ENCODE data around the gene TMC8. TPM values are rescaled to one million over a fixed set of nuclear protein-coding genes. Genes with fewer than 3 reads are reported as not detected.
A peak's percentile ranks its signal among the peaks of the same experiment; 100 is the strongest.

The TMC8 gene
- total and polyA plus RNA-seq, 2 experiments from 2014 or later = 1.2 to 1.3 TPM

DNA sequence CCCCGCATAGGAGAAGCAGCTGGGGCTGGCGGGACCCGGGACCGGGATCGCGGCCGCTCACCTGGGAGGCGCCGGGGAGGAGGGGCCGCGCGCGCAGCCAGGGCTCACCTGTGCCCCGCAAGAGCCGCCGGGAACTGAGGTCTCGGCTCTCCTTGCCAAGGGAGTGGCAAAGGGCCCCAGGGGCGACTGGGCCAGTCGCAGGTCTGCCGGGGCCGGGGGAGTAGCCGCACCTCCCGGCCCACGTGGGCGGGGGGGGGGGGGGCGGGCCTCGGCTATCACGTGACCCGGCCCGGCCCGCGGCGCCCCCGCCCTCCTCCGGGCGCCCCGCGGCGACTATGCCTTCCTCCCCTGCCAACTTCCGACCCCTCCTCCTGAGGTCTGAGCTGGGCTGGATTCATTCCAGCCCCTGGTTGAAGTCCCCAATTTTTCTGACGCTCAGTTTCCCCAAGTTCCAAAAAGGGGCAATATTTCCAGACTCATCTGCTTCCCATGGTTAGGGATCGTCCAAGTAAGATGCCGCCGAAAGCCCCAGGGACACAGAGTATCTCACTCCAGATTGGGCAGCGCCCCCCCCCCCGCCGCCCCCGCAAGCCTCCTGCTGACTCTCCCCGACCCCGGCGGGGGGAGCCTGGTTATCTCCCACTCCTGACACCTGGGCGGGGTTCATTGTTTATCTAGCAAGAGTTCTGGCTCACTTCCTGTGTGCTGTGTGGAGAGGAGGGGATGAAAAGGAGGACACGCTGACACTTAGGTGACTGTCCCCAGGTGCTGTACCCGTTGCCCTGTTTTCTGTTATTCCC, 1.8 kb upstream of the TMC8 start, which contains the start of gene TMC6:
Gene TMC6, minus strand, starts transcription at position 205 of the 800 bp plus-strand sequence. CDS start 1,923 bp downstream, outside the sequence.
- Mint-ChIP-seq H3K27me3 (ENCODE audit: insufficient read depth, low read depth, poor library complexity) (peaks cover 30% of the 10 kb centered on the region), H3K27ac (0 out of 2 replicates have a peak within 1 kb of the TSS, but pooled peaks have one; percentile 8), H3K4me3 (peak within 1 kb of the TSS; percentile 80), H3K9me3 (no peaks in the 10 kb centered on the region), H3K36me3 (ENCODE audit: low read depth) (peaks cover 5% of the 10 kb centered on the region), H3K4me1 (peaks cover 21% of the 10 kb centered on the region)
- peaks cover 19% of the 10 kb centered on the region for H3K27me3 ChIP-seq (ENCODE audit: insufficient read depth)
- ATAC-seq (peak; percentile 68), DNase-seq (ENCODE audit: low spot score) (peak; percentile 88)
- no peaks in the 10 kb centered on the region for H4K20me1 ChIP-seq (replicated peaks; ENCODE audit: insufficient read depth)
- H3K36me3 ChIP-seq (ENCODE audit: insufficient read depth) = no peaks in the 10 kb centered on the region
- 0 out of 2 replicates have a peak, but pooled peaks cover 5% of the 10 kb centered on the region for H3K79me2 ChIP-seq (replicated peaks; ENCODE audit: insufficient read depth)
- peak within 1 kb of the TSS; percentile 99 for H3K4me2 ChIP-seq
- TF ChIP-seq POLR2AphosphoS5 (IDR thresholded peaks at IDR 0.05; ENCODE audit: low read depth) = peak; percentile 69
- TF ChIP-seq CREB1 (CRISPR knock-in tag; IDR thresholded peaks at IDR 0.05; ENCODE audit: low read depth) = no peak
- peaks cover 34% of the 10 kb centered on the region for H3K4me1 ChIP-seq (ENCODE audit: insufficient read depth)
- H3K9me2 ChIP-seq (ENCODE audit: insufficient read depth) = no peaks in the 10 kb centered on the region
- peak within 1 kb of the TSS; percentile 69; the same call in 1 of the 2 replicates for H3K27ac ChIP-seq (ENCODE audit: low read depth)
- H2AFZ ChIP-seq = peak within 1 kb of the TSS; percentile 84; the same call in 1 of the 2 replicates
- H3F3A ChIP-seq (replicated peaks; ENCODE audit: low read depth) = peaks cover 10% of the 10 kb centered on the region; the same call in 1 of the 2 replicates
- peak within 1 kb of the TSS; percentile 95 for H3K4me3 ChIP-seq

DNA sequence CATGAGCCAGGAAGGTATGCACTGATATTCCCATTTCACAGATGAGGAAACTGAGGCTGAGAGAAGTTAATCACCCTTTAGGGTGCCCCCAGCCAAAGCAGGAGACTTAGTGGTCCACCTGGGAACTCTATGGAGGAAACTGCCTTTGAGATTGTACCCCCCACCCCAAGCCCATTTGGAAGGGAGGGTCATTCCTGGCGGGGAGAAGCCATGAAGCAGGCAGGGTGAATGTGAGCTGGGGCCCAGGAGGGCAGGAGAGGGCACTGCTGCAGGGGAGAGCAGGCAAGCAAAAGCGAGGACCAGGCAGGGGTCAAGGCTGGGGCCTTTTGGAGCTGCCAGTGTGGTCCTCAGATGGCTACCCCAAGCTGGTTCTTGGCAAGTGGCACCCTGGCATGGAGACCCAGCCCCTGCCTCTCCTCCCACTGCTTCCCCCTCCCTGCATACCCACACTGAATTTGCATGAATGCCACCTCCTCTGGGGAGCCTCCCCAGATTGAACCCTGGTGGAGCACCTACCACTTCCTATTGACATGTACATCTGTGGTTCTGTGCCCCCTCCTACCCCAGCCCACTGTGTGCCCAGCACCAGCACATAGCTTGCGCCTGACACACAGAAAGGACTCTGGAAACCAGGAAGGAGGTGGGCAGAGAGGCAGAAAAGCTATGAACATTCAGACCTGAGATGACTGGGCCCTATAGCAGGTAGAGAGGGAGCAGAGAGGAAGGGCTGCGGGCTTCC, 1.1 kb upstream of the TMC8 start:
- H3K4me2 ChIP-seq = peak overlapping the region; percentile 90
- H2AFZ ChIP-seq = no peak overlapping the region
- H3K9me2 ChIP-seq (ENCODE audit: insufficient read depth) = no peaks in the 10 kb centered on the region
- H3K27ac Mint-ChIP-seq = no peak overlapping the region
- peak overlapping the region; percentile 78 for H3K4me3 Mint-ChIP-seq
- peak overlapping the region; percentile 95 for H3K4me3 ChIP-seq
- H3K4me1 ChIP-seq (ENCODE audit: insufficient read depth) = peaks cover 34% of the 10 kb centered on the region
- no peaks in the 10 kb centered on the region for H3K36me3 ChIP-seq (ENCODE audit: insufficient read depth)
- DNase-seq (ENCODE audit: low spot score) = no peak
- H3K27ac ChIP-seq (ENCODE audit: low read depth) = no peak overlapping the region
- no peak for ATAC-seq
- peaks cover 35% of the 10 kb centered on the region for H3K27me3 Mint-ChIP-seq (ENCODE audit: insufficient read depth, low read depth, poor library complexity)
- H3K36me3 Mint-ChIP-seq (ENCODE audit: low read depth) = peaks cover 2% of the 10 kb centered on the region; the same call in 1 of the 3 replicates
- peaks cover 10% of the 10 kb centered on the region; the same call in 1 of the 2 replicates for H3F3A ChIP-seq (replicated peaks; ENCODE audit: low read depth)
- no peaks in the 10 kb centered on the region for H3K9me3 Mint-ChIP-seq
- peaks cover 24% of the 10 kb centered on the region for H3K4me1 Mint-ChIP-seq
- peaks cover 22% of the 10 kb centered on the region for H3K27me3 ChIP-seq (ENCODE audit: insufficient read depth)
- no peaks in the 10 kb centered on the region for H4K20me1 ChIP-seq (replicated peaks; ENCODE audit: insufficient read depth)
- 0 out of 2 replicates have a peak, but pooled peaks cover 5% of the 10 kb centered on the region for H3K79me2 ChIP-seq (replicated peaks; ENCODE audit: insufficient read depth)
- TF ChIP-seq POLR2AphosphoS5 (IDR thresholded peaks at IDR 0.05; ENCODE audit: low read depth) = no peak
- TF ChIP-seq JUNB (IDR thresholded peaks at IDR 0.05; ENCODE audit: unreplicated experiment) = no peak
- TF ChIP-seq EZH2phosphoT487 (IDR thresholded peaks at IDR 0.05; ENCODE audit: unreplicated experiment) = no peak
- TF ChIP-seq, protein P1, sequence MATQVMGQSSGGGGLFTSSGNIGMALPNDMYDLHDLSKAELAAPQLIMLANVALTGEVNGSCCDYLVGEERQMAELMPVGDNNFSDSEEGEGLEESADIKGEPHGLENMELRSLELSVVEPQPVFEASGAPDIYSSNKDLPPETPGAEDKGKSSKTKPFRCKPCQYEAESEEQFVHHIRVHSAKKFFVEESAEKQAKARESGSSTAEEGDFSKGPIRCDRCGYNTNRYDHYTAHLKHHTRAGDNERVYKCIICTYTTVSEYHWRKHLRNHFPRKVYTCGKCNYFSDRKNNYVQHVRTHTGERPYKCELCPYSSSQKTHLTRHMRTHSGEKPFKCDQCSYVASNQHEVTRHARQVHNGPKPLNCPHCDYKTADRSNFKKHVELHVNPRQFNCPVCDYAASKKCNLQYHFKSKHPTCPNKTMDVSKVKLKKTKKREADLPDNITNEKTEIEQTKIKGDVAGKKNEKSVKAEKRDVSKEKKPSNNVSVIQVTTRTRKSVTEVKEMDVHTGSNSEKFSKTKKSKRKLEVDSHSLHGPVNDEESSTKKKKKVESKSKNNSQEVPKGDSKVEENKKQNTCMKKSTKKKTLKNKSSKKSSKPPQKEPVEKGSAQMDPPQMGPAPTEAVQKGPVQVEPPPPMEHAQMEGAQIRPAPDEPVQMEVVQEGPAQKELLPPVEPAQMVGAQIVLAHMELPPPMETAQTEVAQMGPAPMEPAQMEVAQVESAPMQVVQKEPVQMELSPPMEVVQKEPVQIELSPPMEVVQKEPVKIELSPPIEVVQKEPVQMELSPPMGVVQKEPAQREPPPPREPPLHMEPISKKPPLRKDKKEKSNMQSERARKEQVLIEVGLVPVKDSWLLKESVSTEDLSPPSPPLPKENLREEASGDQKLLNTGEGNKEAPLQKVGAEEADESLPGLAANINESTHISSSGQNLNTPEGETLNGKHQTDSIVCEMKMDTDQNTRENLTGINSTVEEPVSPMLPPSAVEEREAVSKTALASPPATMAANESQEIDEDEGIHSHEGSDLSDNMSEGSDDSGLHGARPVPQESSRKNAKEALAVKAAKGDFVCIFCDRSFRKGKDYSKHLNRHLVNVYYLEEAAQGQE (IDR thresholded peaks at IDR 0.05; ENCODE audit: unreplicated experiment) = no peak
- TF ChIP-seq, protein P2, sequence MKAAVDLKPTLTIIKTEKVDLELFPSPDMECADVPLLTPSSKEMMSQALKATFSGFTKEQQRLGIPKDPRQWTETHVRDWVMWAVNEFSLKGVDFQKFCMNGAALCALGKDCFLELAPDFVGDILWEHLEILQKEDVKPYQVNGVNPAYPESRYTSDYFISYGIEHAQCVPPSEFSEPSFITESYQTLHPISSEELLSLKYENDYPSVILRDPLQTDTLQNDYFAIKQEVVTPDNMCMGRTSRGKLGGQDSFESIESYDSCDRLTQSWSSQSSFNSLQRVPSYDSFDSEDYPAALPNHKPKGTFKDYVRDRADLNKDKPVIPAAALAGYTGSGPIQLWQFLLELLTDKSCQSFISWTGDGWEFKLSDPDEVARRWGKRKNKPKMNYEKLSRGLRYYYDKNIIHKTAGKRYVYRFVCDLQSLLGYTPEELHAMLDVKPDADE (IDR thresholded peaks at IDR 0.05) = no peak
- no peak for TF ChIP-seq ZNF331 (CRISPR knock-in tag; IDR thresholded peaks at IDR 0.05; ENCODE audit: low read depth)
- TF ChIP-seq, protein P3, sequence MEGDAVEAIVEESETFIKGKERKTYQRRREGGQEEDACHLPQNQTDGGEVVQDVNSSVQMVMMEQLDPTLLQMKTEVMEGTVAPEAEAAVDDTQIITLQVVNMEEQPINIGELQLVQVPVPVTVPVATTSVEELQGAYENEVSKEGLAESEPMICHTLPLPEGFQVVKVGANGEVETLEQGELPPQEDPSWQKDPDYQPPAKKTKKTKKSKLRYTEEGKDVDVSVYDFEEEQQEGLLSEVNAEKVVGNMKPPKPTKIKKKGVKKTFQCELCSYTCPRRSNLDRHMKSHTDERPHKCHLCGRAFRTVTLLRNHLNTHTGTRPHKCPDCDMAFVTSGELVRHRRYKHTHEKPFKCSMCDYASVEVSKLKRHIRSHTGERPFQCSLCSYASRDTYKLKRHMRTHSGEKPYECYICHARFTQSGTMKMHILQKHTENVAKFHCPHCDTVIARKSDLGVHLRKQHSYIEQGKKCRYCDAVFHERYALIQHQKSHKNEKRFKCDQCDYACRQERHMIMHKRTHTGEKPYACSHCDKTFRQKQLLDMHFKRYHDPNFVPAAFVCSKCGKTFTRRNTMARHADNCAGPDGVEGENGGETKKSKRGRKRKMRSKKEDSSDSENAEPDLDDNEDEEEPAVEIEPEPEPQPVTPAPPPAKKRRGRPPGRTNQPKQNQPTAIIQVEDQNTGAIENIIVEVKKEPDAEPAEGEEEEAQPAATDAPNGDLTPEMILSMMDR (conservative IDR thresholded peaks at IDR 0.05; ENCODE audit: low read depth in 2 of 2) = no peak
- TF ChIP-seq EZH2 (IDR thresholded peaks at IDR 0.05; ENCODE audit: low read depth, unreplicated experiment) = no peak
- no peak for TF ChIP-seq STAT1 (IDR thresholded peaks at IDR 0.05; ENCODE audit: unreplicated experiment)

All from GM23338 (cell line).